Activated CD4-positive, alpha-beta T cell treated with anti-CD3 and anti-CD28 coated beads, Interleukin-2, amount 50 U/mL, for 24 hours (primary cell): ENCODE results near the gene APP.

Experiments
- DNase-seq, 2 donors: peaks; one replicate each; pipeline ENCODE4 v3.0.0-alpha.2; 2020; ENCODE audit warnings: low read depth in 1 of 2, low spot score in 1 of 2

The APP gene

DNA sequence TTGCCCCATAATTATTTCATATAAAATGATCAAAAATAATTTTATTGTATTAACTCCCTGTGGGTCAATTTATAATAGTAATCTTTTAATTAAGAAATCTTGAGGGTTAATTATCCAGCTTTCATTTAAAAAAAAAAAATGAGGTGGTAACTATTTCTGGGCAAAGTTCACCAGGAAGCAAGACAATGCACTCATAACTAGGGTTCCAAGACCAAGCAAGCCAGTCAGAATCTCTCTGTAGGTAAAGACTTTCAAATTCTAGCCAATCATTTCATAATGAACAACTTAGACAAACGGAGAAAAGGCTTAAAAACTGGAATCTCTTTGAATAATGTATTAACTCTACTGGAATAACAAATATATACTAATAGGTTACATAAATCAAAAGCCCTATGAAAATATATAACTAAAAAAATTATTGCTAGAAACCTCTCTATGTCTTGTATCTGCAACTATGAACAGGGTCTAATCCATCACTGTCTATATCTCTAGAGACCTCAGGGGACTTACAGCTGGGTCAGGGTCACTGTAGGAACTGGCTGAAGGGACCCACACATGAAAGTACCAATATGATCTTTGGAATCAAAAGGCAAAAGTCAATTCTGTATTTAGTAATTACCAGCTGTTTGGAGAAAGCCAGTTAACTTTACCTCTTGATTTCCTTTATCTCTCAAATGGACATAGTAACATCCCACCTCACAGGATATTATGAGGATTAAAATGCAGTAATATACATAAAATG, 43.3 kb downstream of the APP start:
- DNase-seq = no peak

GRCh38 chr21:26126168-26126553, 44.4 kb downstream of the APP start:
- no peak for DNase-seq

DNA sequence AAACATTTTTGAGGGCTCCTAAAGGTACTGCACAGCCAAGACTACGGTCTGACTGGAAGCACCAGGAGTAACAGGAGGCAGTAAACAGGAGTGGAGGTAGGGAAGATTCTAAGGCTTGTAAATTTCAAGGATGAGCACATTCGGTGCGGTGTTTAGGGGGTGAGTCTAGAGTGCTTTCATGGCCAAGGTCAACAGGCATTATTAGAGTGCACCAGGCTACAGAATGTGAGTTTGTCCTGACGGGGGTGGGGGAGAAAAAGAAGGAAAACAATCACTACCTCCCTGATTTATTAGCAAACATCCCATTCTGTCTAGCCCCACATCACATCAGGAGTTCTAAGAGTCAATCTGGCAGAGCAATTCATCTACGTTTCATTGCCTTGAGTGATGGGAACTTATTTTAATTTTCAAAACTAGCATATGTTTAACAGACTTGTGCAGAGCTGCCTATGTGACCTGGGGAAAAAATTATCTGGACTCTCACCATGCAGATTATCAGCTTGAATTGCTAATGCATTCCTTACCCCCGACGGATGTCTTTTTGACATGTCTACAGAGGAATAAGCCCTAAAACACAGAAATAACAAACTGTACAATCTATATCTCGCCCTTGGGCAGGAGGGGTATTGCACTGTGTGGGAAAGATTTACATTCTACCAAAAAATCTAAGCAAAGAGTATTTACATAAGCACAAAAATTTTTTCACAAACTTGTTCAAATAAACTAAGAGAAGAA, 45.0 kb downstream of the APP start:
- no peak for DNase-seq

- no peak for DNase-seq
These were observed 45.7 kb downstream of the APP start for GRCh38 chr21:26124896-26125295.

DNA sequence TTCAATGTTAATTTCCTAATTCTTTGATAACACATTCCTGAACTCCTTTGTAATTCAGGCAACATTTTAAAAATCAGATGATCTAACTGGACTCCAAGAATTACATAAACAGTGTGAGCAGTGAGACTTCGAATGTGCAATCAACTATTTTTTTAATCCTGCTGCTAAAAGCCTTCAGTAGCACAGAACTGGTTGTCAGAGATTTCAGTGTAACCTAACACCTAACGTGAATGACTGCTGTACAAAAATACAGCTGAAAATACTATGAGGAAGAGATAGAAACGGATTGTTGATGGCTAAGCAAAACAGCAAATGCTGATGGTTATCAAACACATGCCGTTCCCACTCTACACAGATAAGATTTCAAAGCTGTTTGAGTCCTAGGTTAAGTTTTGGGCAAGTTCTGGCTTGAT, 46.1 kb downstream of the APP start:
- DNase-seq = no peak

DNA sequence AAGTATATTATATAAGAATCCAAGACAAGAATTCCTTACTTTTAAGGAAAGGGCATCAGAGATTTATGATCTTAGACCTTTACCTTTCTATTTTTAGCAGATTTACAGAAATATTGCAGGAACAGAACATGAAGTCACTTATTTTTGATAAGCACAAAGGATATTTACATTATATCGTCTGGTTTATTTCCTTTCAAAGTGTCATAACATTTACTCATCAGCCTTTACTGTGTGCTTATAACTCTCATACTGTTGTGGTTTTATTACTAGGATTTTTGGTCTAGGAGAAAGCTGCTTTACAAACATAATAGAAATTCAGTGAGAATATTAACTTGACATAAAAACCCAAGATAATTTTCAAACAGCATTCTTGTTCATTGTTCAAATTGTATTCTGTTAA, 47.6 kb downstream of the APP start:
- DNase-seq = no peak

GRCh38 chr21:26120828-26121227, 49.7 kb downstream of the APP start:
- DNase-seq = no peak

DNA sequence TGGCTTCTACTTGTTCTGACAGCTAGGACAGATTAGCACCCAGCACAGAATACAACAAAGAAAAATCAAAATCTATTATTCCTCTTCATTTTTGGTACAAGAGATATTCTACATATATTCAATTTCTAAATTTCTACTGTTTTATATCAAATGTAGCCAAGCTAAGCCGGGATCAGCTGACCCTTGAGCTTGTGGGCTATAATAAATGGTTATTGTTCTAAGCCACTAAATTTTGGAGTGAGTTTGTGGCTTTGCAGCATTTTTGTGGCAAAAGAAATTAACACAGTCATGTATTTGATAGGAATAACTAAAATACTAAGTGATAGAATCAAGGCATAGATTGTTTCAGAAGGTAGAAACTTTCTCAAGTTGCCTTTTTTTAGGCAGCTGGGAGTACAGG, 50.7 kb downstream of the APP start:
- DNase-seq = no peak

GRCh38 chr21:26118938-26119540, 51.5 kb downstream of the APP start:
- no peak for DNase-seq

GRCh38 chr21:26117972-26118367, 52.6 kb downstream of the APP start:
- no peak for DNase-seq

DNA sequence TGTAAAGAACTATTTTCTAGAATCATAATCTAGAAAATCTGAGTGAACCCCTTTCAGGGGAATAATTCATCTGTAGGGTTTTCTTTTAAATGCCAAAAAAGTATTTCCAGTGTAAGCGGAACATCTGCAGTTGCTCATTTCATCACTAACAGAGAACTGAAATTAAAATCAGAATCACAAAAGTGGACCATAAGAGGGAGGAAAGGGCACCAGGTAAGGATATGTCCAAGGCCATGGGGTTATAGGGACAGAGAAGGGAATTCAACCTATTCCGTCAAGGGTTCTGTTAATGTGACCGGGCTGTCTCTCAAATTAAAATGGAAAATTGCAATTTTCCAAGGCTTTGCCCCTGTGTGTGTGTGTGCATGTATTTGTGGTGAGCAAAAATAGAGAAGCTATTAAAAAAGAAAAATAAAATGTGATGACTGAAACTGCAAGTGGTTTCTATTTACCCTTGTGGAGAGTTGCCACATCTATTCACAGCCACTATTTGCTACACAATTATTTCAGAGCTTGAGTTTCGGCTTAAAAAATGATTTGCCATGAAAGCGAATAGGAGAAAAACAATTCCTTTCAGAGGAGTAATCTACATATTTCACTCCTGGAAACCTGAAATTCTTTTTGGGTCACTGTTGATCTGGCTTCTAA, 53.1 kb downstream of the APP start:
- no peak for DNase-seq

- no peak for DNase-seq
These were observed 54.0 kb downstream of the APP start for GRCh38 chr21:26116456-26117011.

GRCh38 chr21:26115899-26116298, 54.7 kb downstream of the APP start:
- no peak for DNase-seq

GRCh38 chr21:26115305-26115704, 55.3 kb downstream of the APP start:
- DNase-seq = no peak

DNA sequence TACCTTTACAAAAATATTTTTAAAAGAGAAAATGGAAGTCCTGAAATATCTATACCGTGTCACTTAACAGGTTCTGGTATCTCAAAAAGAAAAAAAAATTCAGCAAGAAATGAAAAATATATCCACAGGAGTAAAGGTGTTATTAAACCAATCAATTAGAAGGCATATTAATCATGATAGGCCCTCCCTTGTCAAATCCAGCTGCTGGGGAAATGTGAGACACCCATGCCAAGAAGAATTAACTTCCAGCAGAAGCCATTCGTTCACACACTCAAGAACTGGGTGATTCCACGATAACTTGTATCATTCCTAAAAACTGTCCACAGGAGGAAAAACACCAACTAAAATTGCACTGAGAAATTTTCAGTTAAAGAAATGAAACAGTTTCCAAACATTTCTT, 57.6 kb downstream of the APP start:
- DNase-seq = no peak

GRCh38 chr21:26112127-26112742, 58.3 kb downstream of the APP start:
- DNase-seq = no peak

- no peak for DNase-seq
These were observed 59.9 kb downstream of the APP start for GRCh38 chr21:26110715-26111114.

GRCh38 chr21:26107429-26107828, 63.1 kb downstream of the APP start:
- no peak for DNase-seq

GRCh38 chr21:26106562-26106961, 64.0 kb downstream of the APP start:
- DNase-seq = no peak

GRCh38 chr21:26105819-26106218, 64.8 kb downstream of the APP start:
- no peak for DNase-seq

DNA sequence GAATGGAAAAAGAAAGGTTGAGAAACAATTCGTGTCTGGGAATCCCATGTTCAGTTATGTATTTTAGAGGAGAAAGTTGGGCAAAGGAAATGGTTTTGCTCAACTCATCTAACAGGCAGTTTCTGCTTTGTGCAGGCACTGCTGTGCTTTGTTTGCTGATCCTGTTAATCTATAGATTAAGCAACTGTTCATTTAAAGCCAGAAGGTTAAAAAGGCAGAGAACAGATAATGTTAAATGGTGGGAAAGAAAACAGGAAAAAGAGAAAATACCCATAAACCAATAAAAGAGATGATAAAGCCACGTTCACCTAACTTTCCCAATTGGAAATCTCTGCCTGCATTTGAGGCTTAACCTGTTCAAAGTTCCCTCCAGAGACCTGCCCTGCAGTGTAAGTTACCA, 70.0 kb downstream of the APP start:
- DNase-seq = no peak
